GM21367 (cell line): ENCODE results near the gene KLHL33.

Source experiments
- ATAC-seq: cut with Tn5 transposase; IDR thresholded peaks from one replicate; pipeline ENCODE4 v1.9.1; 2021; ENCODE audit not compliant: unreplicated experiment

The KLHL33 gene

DNA sequence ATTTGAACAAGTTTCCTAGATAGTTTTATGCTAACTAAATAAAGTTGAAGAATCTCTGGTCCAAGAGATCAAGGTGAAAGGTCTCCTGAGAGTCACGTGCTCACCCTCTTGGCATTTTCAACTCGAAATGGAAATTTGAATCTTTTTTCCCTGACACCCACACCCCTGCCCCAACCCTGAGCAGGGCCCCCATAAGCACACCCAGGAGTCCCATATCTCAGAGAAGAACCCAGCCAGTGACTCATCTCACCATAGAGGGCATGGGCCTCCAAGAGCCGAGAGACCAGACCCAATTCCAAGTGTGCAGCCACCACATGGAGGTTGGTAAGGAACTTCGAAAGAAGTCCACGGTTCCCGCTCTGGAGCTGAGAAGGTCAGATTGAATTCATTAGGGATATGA is 55.3 kb downstream of the KLHL33 start:
- no peak for ATAC-seq

DNA sequence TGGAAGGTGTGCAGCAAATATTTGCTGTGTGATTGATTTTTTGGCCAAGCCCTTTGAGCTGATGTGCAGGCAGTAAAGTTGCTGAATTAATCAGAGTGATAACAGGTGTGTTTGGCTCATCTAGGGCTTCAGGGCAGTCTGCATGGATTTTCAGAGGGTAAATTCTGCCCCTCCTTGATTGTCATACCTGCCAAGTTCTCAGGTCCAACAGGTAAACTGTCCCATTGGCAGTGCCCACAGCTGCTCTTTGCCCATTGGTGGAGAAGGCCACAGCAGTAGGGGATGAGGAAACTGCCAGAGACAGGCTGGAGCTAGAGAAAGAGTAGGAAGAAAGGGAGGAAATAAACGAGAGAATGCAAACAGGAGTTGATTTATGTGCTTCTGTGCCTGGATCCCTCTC is 56.2 kb downstream of the KLHL33 start:
- no peak for ATAC-seq

DNA sequence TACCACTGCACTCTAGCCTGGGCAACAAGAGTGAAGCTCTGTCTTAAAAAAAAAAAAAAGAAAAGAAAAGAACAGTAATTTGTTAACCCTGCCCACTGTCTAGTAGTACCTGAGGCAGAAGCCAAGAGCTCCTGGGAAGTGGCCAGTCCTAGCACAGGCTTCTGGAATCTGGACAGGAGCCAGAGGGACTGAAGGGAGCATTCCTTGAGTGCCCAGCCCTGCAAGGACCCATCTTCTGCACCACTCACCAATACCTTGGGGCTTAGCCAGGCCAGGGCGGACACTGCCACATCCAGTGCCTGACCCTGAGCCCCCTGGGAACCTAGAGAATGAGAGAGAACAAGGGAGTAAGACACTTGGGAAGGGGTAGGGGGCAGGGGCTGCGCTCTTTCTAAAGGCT is 58.8 kb downstream of the KLHL33 start:
- no peak for ATAC-seq

DNA sequence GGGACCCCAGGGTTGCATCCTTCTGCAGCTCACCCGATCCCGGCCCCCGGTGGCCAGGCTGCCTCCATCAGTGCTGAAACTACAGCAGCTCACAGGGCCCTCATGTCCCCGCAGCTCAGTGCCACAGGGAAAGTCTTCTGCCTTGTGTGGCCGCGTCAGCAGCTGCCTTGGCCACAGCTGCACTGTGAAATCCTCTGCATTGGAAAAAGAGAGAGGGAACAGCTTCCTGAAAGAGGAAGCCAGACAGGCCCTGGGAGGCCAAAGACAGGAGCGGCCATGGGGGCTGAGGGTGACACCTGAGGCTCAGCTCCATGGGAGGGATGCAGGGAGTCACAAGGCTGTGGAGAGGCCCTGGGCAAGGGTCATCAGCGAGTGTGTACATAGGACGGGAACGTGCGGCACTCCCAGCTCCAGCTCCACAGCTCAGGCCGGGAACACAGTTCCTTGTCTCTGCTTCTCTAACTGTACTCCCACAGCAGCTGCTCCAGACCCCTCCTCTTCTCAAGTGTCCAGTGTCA is 59.8 kb downstream of the KLHL33 start:
- ATAC-seq: no peak
